Astrocyte (in vitro differentiated cells and primary cell): ENCODE results near the gene TEAD1.

ENCODE experiments used
- EZH2 ChIP-seq: IDR thresholded peaks from 2 replicates; pipeline ENCODE4 v1.6.1; 2012; ENCODE audit warnings: mild to moderate bottlenecking, low read length, inconsistent platforms; ENCODE audit not compliant: insufficient read depth
- TF ChIP-seq, protein P1 (sequence below): IDR thresholded peaks from 2 replicates; pipeline ENCODE4 v1.5.1; 2011; ENCODE audit warnings: low read depth, mild to moderate bottlenecking, inconsistent platforms, low read length, moderate library complexity; ENCODE audit not compliant: insufficient read depth

- TF ChIP-seq, protein P1, sequence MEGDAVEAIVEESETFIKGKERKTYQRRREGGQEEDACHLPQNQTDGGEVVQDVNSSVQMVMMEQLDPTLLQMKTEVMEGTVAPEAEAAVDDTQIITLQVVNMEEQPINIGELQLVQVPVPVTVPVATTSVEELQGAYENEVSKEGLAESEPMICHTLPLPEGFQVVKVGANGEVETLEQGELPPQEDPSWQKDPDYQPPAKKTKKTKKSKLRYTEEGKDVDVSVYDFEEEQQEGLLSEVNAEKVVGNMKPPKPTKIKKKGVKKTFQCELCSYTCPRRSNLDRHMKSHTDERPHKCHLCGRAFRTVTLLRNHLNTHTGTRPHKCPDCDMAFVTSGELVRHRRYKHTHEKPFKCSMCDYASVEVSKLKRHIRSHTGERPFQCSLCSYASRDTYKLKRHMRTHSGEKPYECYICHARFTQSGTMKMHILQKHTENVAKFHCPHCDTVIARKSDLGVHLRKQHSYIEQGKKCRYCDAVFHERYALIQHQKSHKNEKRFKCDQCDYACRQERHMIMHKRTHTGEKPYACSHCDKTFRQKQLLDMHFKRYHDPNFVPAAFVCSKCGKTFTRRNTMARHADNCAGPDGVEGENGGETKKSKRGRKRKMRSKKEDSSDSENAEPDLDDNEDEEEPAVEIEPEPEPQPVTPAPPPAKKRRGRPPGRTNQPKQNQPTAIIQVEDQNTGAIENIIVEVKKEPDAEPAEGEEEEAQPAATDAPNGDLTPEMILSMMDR: no peak
- no peak for TF ChIP-seq EZH2
Measured at GRCh38 chr11:12639388-12639787, 34.8 kb upstream of the TEAD1 start.
